DMS153 treated with DMSO at 0.1 percent for 48 hours (cell line): ENCODE measurements around the gene PCSK6.
"Not testable (repeated sequence)": the region's sequence is repeated elsewhere in the genome, so short reads cannot be mapped to it uniquely, and the experiment has no call there.

Experiments used
- DNase-seq: peaks from one replicate; lab custom pipeline; 2025; ENCODE audit not compliant: unreplicated experiment; lab: John Stamatoyannopoulos, UW

PCSK6 gene

DNA sequence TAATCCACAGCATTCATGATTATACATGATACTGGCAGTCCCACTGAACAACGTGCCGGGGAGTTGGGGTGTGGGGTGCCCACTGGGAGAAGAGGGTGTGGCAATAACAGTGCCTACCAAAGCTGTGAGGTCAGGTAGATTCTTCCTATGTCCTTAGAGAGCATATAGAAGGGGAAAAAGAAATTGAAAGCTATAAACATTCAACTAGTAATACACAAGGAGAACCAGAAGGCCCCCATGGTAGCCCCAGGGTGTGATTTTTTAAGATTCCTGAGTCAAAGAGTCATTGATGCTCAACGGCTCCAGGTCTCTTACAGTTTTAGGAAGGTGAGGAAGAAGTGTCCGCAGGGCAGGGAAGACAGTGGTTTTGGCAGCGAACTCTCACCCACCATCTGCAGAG is 25.8 kb downstream of the PCSK6 start:
- not testable (repeated sequence) for DNase-seq

GRCh38 chr15:101463270-101463669 is 26.2 kb downstream of the PCSK6 start:
- DNase-seq = no peak

- no peak for DNase-seq
Observed at GRCh38 chr15:101461097-101461496, 28.4 kb downstream of the PCSK6 start.

DNA sequence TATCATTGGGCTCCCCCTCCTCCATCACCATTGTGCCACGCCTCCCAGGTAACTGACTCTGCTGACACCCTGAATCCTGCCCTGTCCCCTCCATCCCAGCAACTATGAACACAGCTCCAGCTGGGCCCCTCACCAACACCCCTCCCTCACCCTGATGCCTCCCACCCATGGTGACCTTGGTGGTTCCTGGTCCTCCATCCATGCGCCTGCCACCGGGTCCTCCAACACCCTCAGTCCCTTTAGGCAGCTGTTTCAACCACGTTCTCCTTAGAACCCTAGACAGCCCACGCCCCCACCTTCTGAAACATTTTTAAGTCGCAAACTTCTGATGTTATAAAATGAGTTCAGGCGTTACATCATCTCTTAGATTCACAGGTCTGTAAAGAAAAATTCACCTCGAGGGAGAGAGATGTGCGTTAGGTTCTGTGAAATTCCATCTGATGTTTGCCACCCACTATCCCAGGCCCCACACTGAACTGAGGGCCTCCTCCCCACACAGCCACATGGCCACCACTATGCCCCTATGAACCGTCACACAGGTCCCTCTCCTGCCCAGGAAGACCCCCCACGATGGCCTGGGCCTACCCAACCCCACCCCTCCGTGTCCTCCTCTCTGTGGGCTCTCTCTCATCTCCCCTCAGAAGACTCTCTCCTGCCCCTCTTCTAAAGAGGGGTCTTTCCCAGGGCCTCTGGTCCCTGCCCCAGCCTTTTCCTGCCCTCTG is 29.8 kb downstream of the PCSK6 start:
- DNase-seq = no peak

DNA sequence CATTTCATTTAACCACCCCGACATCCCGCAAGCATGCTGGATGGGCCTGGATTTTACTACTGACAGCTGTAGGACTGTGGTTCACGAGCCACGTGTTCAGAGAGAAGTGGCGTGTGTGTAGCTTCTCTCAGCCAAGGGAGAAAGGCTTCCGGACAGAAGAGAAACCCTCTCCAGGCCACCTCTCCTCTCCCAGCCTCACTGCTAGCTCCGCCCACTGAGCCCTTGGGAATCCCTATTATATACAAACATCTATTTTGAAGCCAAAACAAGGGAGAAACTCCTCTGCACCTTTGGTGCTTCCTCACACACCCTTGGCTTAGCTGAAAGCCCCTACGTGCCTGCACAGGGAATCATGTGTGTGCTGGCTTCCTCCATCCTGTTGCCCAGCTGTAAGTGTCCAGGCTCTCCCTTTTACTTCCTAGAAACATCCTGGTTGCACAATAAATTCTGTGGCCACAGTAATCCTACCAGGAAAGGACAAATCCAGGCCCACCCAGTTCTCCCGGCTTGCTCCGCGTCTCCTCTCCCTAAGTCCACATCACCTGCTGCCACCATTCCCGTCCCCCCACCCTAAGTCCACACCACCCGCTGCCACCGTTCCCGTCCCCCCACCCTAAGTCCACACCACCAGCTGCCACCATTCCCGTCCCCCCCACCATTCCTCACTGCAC is 30.5 kb downstream of the PCSK6 start:
- DNase-seq = no peak

DNA sequence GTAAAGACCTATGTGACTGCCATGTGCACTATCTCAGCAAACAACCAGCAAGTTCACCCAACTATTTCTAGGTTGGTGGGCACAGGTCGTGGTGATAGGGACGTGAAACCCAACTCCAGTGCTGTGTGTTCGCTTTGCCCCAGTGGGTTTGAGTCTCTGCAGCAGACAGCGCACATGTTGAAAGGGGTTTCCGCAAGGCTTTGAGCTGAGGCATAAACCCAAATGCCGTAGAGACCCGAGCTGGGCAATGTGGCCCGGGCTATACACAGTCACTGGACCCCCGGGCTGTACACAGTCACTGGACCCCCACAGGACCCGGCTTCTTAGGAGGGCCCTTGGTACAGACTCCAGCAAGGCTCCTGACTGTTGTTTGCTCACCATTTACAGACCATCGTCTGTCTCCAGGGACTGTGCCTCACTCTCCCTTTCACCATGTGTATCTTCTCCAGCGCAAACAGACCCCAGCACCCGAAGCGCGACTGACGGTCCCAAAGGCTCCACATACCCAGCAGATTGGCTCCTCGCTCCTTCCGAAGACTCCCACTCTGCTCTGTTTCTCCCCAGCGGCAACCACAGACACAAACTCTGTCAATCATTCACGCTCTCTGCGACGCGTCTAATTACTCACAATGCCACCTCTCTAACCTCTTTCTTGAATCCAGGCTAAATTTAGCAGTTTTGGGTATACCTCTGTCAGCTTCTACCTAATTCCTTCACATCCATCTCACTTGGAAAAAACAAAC is 31.2 kb downstream of the PCSK6 start:
- no peak for DNase-seq

DNA sequence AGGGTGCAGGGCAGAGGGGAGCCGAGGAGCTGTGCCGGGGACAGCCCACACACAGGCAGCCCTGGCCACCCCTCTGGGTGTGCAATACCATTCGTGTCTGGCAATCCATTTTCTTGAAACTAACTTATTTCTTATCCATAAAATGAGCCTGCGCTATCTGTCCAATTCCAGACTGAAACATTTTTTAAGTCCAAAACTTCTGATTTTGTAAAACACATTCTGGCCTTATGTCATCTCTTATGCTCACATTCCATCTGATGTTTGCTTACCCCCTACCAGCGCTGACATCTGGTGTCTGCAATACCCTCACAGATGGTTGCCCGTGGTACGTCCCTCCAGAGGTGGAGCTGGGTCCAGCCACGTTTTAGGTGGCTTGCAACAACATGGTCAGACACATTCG is 31.8 kb downstream of the PCSK6 start:
- DNase-seq = no peak

DNA sequence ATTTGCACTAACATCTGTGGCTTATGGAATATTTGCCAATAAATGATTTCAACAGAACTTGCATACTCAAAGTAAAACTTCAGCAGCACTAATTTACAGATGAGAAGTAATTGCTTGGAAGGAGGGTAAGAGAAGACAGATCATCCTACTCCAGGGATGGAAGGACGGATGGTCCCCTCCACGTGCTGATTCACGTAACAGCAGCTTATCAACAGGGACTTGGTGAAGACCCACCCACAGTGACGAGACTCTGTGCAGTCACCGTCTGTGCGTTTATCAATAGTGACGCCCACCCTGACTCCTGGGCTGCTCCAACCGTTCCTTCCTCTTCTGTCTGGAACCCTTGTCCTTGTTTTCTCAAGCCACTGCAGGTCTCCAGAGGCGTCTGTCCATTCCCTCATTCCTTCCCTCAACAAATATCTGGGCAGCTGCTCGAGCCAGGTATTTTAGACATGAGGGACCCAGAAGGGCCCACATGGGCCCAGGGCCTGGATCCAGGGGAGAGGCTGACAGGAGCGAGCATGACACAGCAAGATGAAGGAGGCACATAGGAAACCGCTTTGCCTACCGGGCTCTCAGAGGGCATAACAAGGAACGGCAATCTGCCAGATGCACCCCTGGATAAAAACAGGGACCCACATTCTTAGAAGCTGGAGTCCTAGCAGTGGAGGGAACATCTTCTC is 33.3 kb downstream of the PCSK6 start:
- DNase-seq = no peak

GRCh38 chr15:101455291-101456025 is 34.0 kb downstream of the PCSK6 start:
- no peak for DNase-seq

- DNase-seq = not testable (repeated sequence)
Observed at GRCh38 chr15:101454781-101455180, 34.7 kb downstream of the PCSK6 start.

DNA sequence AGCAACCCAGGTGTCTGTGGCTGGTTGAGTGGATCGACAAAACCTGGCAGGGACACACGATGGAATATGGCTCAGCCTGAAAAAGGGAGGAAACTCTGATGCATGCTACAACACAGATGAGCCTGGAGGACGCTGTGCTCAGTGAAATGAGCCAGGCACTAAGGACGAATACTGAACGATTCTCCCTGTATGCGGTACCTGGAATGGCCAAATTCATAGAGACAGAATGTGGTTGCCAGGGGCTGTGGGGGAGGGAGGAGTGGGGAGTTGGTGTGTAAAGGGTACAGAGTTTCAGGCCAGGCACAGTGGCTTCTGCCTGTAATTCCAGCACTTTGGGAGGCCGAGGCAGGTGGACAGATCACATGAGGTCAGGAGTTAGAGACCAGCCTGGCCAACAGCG is 35.1 kb downstream of the PCSK6 start:
- no peak for DNase-seq

DNA sequence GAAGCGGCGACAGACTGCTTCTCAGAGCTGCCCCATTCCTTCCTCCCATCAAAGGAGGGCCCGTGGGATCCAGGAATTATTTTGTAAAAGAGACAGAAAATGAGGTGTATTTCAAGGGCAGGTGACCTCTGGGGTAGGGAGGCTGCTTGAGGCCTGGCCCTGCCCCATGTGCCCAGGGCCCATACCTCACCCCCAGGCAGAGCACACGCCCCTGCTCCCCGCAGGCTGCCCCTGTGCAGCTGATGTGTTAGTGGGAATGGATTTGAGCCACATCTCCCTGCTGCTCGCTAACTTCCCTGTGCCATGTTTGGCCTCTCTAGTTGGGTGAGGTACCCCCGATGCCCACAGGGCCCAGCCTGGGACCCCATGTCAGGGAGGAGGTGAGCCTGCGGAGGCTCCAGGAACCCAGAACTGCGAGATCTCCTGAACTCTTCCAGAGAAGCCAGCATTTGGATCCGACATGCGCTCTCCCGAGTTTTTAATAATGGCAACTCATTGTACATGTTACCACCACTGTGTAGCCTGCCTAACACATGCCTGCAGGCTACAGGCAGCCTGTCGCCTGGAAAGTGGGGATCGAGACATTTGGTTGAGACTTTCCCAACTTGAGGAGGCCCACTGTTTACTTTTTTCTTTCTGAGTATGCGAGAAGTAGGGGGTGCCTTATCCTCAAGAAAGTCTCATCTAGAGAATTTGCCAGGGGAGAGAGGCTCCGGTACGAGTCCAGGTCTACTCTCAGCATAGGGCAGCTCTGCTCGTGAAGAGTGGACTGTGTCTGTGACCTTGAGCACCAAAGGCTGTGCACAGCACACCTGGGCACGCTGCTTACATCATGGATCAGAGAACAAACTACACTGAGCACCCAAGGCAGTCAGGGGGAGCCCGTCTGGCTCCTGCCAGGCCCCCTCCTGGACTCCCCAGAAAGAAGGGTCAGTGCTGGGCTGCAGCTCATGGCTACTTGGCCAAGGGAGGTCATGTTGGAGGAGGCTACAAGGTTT is 36.1 kb downstream of the PCSK6 start:
- no peak for DNase-seq

GRCh38 chr15:101452572-101452971 is 36.9 kb downstream of the PCSK6 start:
- DNase-seq = no peak

- no peak for DNase-seq
Observed at GRCh38 chr15:101451846-101452245, 37.7 kb downstream of the PCSK6 start.

- DNase-seq = no peak
Observed at GRCh38 chr15:101451266-101451799, 38.2 kb downstream of the PCSK6 start.

DNA sequence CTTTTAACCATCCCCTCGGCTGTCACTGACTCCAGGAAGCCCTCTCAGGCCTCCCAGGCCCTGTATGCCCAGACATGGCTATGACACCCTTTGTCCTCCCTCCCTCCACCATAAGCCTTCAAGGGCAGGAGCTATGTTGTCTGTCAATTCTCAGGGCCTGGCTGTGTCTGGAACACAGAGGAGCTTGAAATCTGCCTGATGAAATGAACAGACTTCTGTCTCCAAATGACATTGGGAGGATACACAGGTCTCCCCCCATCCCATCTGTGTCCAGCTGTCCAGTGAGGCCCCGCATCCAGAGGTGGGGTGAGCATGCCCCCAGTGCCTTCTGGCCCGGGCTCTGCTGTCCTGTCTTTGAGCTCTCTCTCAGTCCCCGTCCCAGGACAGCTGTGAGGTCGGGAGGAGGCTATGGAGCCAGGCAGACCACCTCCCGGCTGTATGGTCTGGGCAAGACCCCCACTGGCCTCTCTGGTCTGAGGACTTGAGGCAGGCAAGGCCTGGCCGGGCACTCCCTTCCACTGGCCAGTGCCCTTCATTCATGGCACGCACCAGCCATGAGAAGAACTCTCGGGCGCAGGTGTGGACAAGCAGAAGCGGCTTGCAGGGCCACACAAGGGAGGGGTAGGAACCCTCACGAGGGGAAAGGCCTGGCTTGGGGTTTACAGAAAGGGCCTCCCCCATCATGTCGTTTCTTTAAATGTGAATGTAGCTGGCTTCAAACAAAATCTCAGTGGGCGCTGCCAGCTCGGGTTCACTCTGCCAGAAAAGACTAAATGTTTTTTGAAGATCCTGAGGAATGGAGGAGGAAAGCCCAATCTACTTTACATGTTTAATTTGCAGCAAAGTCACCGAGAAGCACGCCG is 38.9 kb downstream of the PCSK6 start:
- no peak for DNase-seq

DNA sequence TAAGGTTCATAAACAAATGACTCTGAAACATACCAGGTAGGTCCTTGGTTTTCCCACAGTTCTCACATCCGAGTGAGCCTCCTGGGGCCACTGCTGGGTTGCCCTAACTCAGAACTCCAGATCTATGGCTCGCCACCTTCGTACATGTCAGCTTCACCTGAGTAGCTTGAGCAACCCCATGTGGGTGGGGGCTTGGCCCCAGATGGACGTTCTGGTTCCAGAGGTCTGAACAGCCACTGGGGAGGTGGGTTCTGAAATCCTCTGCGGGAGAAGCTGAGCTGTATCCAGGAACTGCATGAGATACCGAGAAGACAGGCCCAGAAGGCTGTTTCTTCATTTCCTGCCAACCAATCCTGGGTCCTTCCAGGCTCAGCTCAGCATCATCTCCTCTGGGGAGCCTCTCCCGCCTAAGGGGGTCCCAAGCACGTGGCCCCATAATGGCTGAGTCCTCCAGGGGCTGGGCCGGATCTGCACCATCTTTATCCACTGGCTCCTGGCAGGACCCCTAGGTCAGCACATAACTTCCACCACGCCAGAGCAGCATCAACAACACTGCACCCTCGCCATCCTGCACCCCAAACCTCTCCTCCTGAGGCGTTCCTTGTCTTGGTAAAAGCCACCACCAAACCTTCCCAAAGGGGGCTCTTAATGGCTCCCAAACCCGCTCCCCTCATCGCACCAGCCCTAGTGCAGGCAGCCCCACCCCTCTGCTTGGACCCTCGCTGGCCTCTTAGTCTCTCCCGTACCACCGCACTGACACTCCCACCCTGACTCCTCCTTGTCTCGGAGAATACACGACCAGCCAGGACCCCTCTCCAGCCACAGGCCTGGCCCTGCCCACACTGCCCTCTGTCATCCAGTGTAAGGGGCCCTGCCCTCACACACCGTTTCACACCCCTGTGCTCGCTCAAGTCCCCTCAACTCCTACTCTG is 39.8 kb downstream of the PCSK6 start:
- no peak for DNase-seq
